ENCODE results near the gene ANKRD39.

Gene ANKRD39

DNA sequence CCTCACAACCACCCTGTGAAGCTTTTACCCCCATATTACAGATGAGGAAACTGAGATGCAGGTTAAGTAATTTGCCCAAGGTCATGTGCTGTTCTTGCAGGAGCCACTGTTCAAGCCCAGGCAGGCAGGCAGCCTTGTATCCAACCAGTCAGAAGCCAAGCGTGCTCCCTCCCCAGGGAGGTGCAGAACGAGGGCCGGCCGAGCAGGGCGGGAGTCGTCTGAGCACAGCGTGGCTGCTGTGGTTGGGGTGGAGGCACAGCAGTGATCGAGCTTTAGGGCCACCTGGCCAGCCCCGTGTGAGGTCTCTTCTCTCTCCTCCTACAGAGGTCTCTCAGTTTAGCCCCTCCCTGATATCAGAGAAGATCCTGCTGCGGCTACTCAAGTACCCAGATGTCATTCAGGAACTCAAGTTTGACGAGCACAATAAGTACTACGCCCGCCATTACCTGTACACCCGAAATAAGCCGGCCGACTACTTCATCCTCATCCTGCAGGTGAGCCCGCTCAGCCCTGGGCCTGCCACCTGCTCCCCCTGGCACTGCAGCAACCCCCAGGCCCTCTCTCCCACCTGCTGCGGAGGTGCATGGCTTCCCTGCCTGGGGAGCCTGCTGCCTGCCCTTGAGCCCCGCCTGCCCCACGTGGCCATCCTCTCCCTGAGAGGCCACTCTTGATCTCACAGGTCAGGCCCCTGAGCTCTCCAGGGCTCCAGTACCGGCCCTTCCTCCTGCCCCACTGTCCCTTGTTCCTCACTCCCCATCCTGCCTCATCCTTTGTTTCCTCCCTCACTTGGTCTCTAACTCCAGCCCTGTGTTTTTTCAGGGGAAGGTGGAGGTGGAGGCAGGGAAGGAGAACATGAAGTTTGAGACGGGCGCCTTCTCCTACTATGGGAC lies 58.8 kb downstream of the ANKRD39 start:
- TF ChIP-seq TAF1 (IDR thresholded peaks at IDR 0.05; ENCODE audit: low read depth) (no peak), CREB1 (IDR thresholded peaks at IDR 0.05; ENCODE audit: low read depth) (no peak), NFIC (IDR thresholded peaks at IDR 0.05) (no peak), FOXM1 (IDR thresholded peaks at IDR 0.05; ENCODE audit: borderline replicate concordance, low read depth) (no peak), ZBTB7A (IDR thresholded peaks at IDR 0.05; ENCODE audit: low read depth) (no peak), EGR1 (IDR thresholded peaks at IDR 0.05) (no peak), TCF12 (IDR thresholded peaks at IDR 0.05; ENCODE audit: low read depth) (no peak), TEAD4 (IDR thresholded peaks at IDR 0.05) (no peak), CEBPB (IDR thresholded peaks at IDR 0.05) (no peak), EP300 (IDR thresholded peaks at IDR 0.05; ENCODE audit: borderline replicate concordance) (no peak), RAD21 (IDR thresholded peaks at IDR 0.05; ENCODE audit: low read depth) (no peak)
- TF ChIP-seq, protein P1, sequence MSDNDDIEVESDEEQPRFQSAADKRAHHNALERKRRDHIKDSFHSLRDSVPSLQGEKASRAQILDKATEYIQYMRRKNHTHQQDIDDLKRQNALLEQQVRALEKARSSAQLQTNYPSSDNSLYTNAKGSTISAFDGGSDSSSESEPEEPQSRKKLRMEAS (IDR thresholded peaks at IDR 0.05) = no peak
- TF ChIP-seq, protein P2, sequence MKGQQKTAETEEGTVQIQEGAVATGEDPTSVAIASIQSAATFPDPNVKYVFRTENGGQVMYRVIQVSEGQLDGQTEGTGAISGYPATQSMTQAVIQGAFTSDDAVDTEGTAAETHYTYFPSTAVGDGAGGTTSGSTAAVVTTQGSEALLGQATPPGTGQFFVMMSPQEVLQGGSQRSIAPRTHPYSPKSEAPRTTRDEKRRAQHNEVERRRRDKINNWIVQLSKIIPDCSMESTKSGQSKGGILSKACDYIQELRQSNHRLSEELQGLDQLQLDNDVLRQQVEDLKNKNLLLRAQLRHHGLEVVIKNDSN (IDR thresholded peaks at IDR 0.05) = no peak
